Spleen (tissue), 11 donors: ENCODE results near the gene UGT1A5. TPM values are rescaled to one million over a fixed set of nuclear protein-coding genes. Genes with fewer than 3 reads are reported as not detected.

Experiments used
- DNase-seq: peaks from one replicate; pipeline ENCODE4 v3.0.0-alpha.2; 2020
- H3K27ac ChIP-seq, 8 donors: fragments of 200-600 bp; sonication (generic) in 7 of 8; 1 replicate in 4 of 8; 2 replicates in 4 of 8; pipeline versions ENCODE4 v1.5.0 to v1.8.0; 2016 to 2021; ENCODE audit warnings: inconsistent platforms in 4 of 8, mild to moderate bottlenecking in 4 of 8, moderate library complexity in 1 of 8
- H3K27me3 ChIP-seq, 7 donors: fragments of 200-600 bp; sonication (generic) in 6 of 7; replicated peaks in 1 of 7; 1 replicate in 4 of 7; 2 replicates in 3 of 7; pipeline versions ENCODE4 v1.5.0 to v1.8.0; 2016 to 2021; ENCODE audit warnings: inconsistent platforms in 3 of 7, mild to moderate bottlenecking in 1 of 7
- H3K36me3 ChIP-seq, 6 donors: fragments of 200-600 bp; sonication (generic) in 5 of 6; 1 replicate in 4 of 6; 2 replicates in 2 of 6; pipeline versions ENCODE4 v1.5.0 to v1.8.0; 2016 to 2021; ENCODE audit warnings: inconsistent platforms in 2 of 6
- H3K4me1 ChIP-seq, 6 donors: fragments of 200-600 bp; sonication (generic) in 5 of 6; 1 replicate in 3 of 6; 2 replicates in 3 of 6; pipeline versions ENCODE4 v1.5.0 to v1.8.0; 2016 to 2021; ENCODE audit warnings: inconsistent platforms in 3 of 6
- H3K4me3 ChIP-seq, 8 donors: fragments of 200-600 bp; sonication (generic) in 7 of 8; 1 replicate in 4 of 8; 2 replicates in 4 of 8; pipeline versions ENCODE4 v1.5.0 to v1.8.0; 2016 to 2021; ENCODE audit warnings: inconsistent platforms in 4 of 8, mild to moderate bottlenecking in 4 of 8, moderate library complexity in 2 of 8
- H3K9me3 ChIP-seq, 8 donors: fragments of 200-600 bp; sonication (generic) in 7 of 8; 1 replicate in 4 of 8; 2 replicates in 4 of 8; pipeline versions ENCODE4 v1.5.0 to v1.8.0; 2016 to 2021; ENCODE audit warnings: inconsistent platforms in 4 of 8
- CTCF ChIP-seq, 11 experiments: fragments of 200-600 bp in 7 of 11; fragments of 450-650 bp in 4 of 11; sonication (generic) in 4 of 11; IDR thresholded peaks in 8 of 11; conservative IDR thresholded peaks in 3 of 11; 1 replicate in 7 of 11; 2 replicates in 4 of 11; pipeline versions ENCODE4 v1.4.0 to v1.8.0; 2016 to 2021; ENCODE audit warnings: antibody characterized with exemption in 11 of 11, inconsistent platforms in 4 of 11, mild to moderate bottlenecking in 1 of 11
- POLR2A ChIP-seq, 3 donors: fragments of 450-650 bp; IDR thresholded peaks; one replicate each; pipeline ENCODE4 v1.5.1; 2017; ENCODE audit warnings: antibody characterized with exemption in 3 of 3, mild to moderate bottlenecking in 1 of 3
- POLR2AphosphoS5 ChIP-seq, 3 donors: sonication (generic); formaldehyde crosslinking; IDR thresholded peaks; one replicate each; pipeline ENCODE4 v1.5.1; 2017; ENCODE audit warnings: antibody characterized with exemption in 3 of 3
- whole genome bisulfite sequencing, 5 donors: extraction: QIAGEN DNeasy Blood & Tissue Kit in 3 of 5; methylation state at CpG; one replicate each; pipeline versions ENCODE4 v1.1.5 to v1.1.7; 2013 to 2018; 5-methylcytosine and 5-hydroxymethylcytosine counted together
- intact Hi-C: fragments of 100-400 bp; cut with DNase I; formaldehyde crosslinking; loops from one replicate; pipeline ENCODE4 v1.15.0; 2023; ENCODE audit warnings: low total_unique reads
- polyA plus RNA-seq, 3 donors: library from polyadenylated mRNA; stranded (reverse); fragments of 200-250 nt; gene quantifications; one replicate each; pipeline ENCODE4 v1.2.1, GENCODE V29; 2013
- total RNA-seq, 7 donors: library from RNA; depleted of rRNA in 3 of 7; stranded (reverse); fragments of >200 nt in 3 of 7; fragmentation: NEBNext Ultra II Directional in 4 of 7; extraction: Animal tissue kit (Norgen Biotek cat#: 25700) in 4 of 7; gene quantifications; one replicate each; pipeline versions ENCODE4 v1.1.0 to v1.2.1, GENCODE V29; 2016 to 2021
- donor health status: healthy with polysubstance abuse.
- donor health status: DM: no; HTN: no; CAD: no; lungs with moderate emphysema.
- donor health status: DM: no; HTN: no; CAD: no.
- donor health status: Bipolar disorder and iron deficiency.
- donor health status: healthy.
- donor health status: DM: no; HTN: no; CAD: no.
- donor health status: DM: yes; HTN: yes; CAD: no.

The UGT1A5 gene
- total and polyA plus RNA-seq, 10 donors = not detected

DNA sequence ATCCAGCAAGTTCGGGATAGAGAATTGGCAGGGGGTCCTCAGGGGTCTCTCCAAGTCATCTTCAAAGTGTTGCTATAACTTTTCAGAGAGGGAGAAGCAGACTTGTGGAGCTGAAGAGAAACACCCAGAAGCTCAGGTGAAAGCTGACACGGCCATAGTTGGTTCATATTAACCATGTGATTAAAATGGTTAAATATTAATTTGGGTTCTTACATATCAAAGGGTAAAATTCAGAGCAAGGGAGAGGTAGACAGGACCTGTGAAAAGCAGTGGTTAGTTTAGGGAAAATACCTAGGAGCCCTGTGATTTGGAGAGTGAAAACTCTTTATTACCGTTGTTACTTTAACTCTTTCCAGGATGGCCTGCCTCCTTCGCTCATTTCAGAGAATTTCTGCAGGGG, 20.1 kb upstream of the UGT1A5 start, which contains the start of gene UGT1A6:
TSS of gene UGT1A6 (plus strand) at position 243 of the 400 bp plus-strand sequence. CDS start at position 358, 115 bp downstream.
- Histone ChIP-seq H3K4me1 (no peaks in the 10 kb centered on the region), H3K4me3 (no peak within 1 kb of the TSS), H3K9me3 (no peaks in the 10 kb centered on the region), H3K27me3 (no peaks in the 10 kb centered on the region), H3K27ac (no peak within 1 kb of the TSS), H3K36me3 (no peaks in the 10 kb centered on the region)
- 81 to 96% (median 91%) methylated on average over 4 of the region's 4 CpGs for WGBS, 5 donors
- TF ChIP-seq POLR2A (IDR thresholded peaks at IDR 0.05) (no peak), POLR2AphosphoS5 (IDR thresholded peaks at IDR 0.05) (no peak), CTCF (IDR thresholded peaks at IDR 0.05 in 8 of 11, conservative IDR thresholded peaks at IDR 0.05 in 3 of 11) (no peak)
- DNase-seq = no peak
- intact Hi-C loops = no loop called here

DNA sequence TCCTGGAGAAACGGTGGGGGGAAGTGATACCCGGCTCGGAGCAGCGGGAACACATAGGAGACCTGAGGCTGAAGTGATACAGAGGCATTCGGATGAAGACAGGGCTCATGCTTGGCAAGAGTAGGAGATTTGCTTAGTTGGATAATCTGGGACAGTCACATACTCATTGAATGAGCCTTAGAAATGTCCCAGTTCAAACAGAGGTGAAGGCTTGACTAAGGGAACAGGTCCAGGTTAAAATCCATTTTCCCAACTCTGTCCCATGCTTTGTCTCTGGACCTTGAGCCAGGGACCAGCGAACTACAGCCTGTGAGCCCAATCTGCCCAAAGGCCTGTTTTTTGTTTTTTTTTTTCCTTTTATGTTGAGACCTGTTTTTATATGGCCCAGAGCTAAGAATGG, 18.7 kb upstream of the UGT1A5 start:
- intact Hi-C loops = no loop called here
- Histone ChIP-seq H3K4me1 (no peaks in the 10 kb centered on the region), H3K4me3 (no peak overlapping the region), H3K27me3 (no peaks in the 10 kb centered on the region), H3K36me3 (no peaks in the 10 kb centered on the region), H3K9me3 (no peaks in the 10 kb centered on the region), H3K27ac (no peak overlapping the region)
- DNase-seq = no peak
- no peak for TF ChIP-seq POLR2A (IDR thresholded peaks at IDR 0.05)
- no peak for TF ChIP-seq CTCF (IDR thresholded peaks at IDR 0.05 in 8 of 11, conservative IDR thresholded peaks at IDR 0.05 in 3 of 11)
- no peak for TF ChIP-seq POLR2AphosphoS5 (IDR thresholded peaks at IDR 0.05)
- WGBS, 5 donors = 69 to 79% (median 75%) methylated on average over 6 of the region's 6 CpGs

GRCh38 chr2:233698740-233699139, 14.0 kb upstream of the UGT1A5 start:
- no peak overlapping the region for H3K27ac ChIP-seq
- 78 to 95% (median 81%) methylated on average over 4 of the region's 4 CpGs for WGBS, 5 donors

More at GRCh38 chr2:233698740-233699139, 14.0 kb upstream of the UGT1A5 start:
- Histone ChIP-seq H3K36me3 (no peaks in the 10 kb centered on the region), H3K27me3 (no peaks in the 10 kb centered on the region), H3K9me3 (peaks cover 0 to 4% (median under 1%) of the 10 kb centered on the region in 8 donors), H3K4me3 (no peak overlapping the region), H3K4me1 (no peaks in the 10 kb centered on the region)
- TF ChIP-seq POLR2AphosphoS5 (IDR thresholded peaks at IDR 0.05) (no peak), POLR2A (IDR thresholded peaks at IDR 0.05) (no peak), CTCF (IDR thresholded peaks at IDR 0.05 in 8 of 11, conservative IDR thresholded peaks at IDR 0.05 in 3 of 11) (no peak)
- DNase-seq = no peak
- intact Hi-C loops = no loop called here
